C1 segment of cervical spinal cord (tissue), 14 donors: ENCODE data around the gene FTSJ3.

Experiments
- DNase-seq, 14 donors: peaks; one replicate each; lab custom pipeline; 2025; lab: John Stamatoyannopoulos, UW

FTSJ3 gene

GRCh38 chr17:63792055-63792729 is 35.3 kb downstream of the FTSJ3 start:
- no peak for DNase-seq

- DNase-seq: no peak
Observed at GRCh38 chr17:63790057-63790456, 37.4 kb downstream of the FTSJ3 start.

- no peak for DNase-seq
Observed at GRCh38 chr17:63786971-63787711, 40.3 kb downstream of the FTSJ3 start.

GRCh38 chr17:63786117-63786516 is 41.3 kb downstream of the FTSJ3 start:
- DNase-seq: no peak

GRCh38 chr17:63785556-63785955 is 41.9 kb downstream of the FTSJ3 start:
- no peak for DNase-seq

GRCh38 chr17:63783522-63783921 is 43.9 kb downstream of the FTSJ3 start:
- no peak for DNase-seq

GRCh38 chr17:63780928-63781327 is 46.5 kb downstream of the FTSJ3 start:
- no peak for DNase-seq

- DNase-seq: no peak
Observed at GRCh38 chr17:63780507-63780906, 47.0 kb downstream of the FTSJ3 start.

- no peak for DNase-seq
Observed at GRCh38 chr17:63775420-63775819, 52.0 kb downstream of the FTSJ3 start.

GRCh38 chr17:63774969-63775265 is 52.5 kb downstream of the FTSJ3 start:
- no peak for DNase-seq

- DNase-seq: peak in 4 of 14 donors; percentile 23 to 57 (median 44)
Observed at GRCh38 chr17:63774141-63774968, 53.1 kb downstream of the FTSJ3 start, which contains the start of gene DDX42. TSS of gene DDX42 (plus strand) at chr17:63774170. CDS start at chr17:63787050, 12,880 bp downstream.

GRCh38 chr17:63773272-63774140 is 54.0 kb downstream of the FTSJ3 start, which contains the start of gene CCDC47:
TSS of gene CCDC47 (minus strand) at chr17:63773597. CDS start at chr17:63766175, 7,422 bp downstream.
- peak; percentile 86 to 100 (median 97) for DNase-seq

GRCh38 chr17:63772801-63773271 is 54.6 kb downstream of the FTSJ3 start:
- no peak for DNase-seq
